Tibial artery (tissue), 4 donors: Measurements from ENCODE around the gene SNX10.
A peak's percentile ranks its signal among the peaks of the same experiment; 100 is the strongest.

Source experiments
- DNase-seq, 2 donors: peaks; one replicate each; pipeline ENCODE4 v3.0.0-alpha.2; 2019
- H3K27ac ChIP-seq, 2 donors: fragments of 200-600 bp; sonication (generic) in 1 of 2; 1 replicate in 1 of 2; 2 replicates in 1 of 2; pipeline ENCODE4 v1.5.1; 2018 to 2019; ENCODE audit warnings: mild to moderate bottlenecking in 1 of 2
- H3K27me3 ChIP-seq, 2 donors: fragments of 200-600 bp; sonication (generic) in 1 of 2; one replicate each; pipeline versions ENCODE4 v1.5.1 to v1.6.0; 2016 to 2019
- H3K36me3 ChIP-seq, 3 donors: fragments of 200-600 bp; sonication (generic) in 2 of 3; one replicate each; pipeline ENCODE4 v1.5.1; 2016 to 2019; ENCODE audit warnings: mild to moderate bottlenecking in 2 of 3
- H3K4me1 ChIP-seq, 4 donors: fragments of 200-600 bp; sonication (generic) in 2 of 4; 1 replicate in 3 of 4; 2 replicates in 1 of 4; pipeline ENCODE4 v1.5.1; 2016 to 2019
- H3K4me3 ChIP-seq, 2 donors: fragments of 200-600 bp; sonication (generic) in 1 of 2; 1 replicate in 1 of 2; 2 replicates in 1 of 2; pipeline ENCODE4 v1.5.1; 2018 to 2019; ENCODE audit warnings: mild to moderate bottlenecking in 2 of 2
- H3K9me3 ChIP-seq, 3 donors: fragments of 200-600 bp; sonication (generic) in 1 of 3; one replicate each; pipeline ENCODE4 v1.5.1; 2016 to 2019
- intact Hi-C: fragments of 100-400 bp; cut with DNase I; formaldehyde crosslinking; loops from one replicate; pipeline ENCODE4 v1.15.0; 2023; ENCODE audit warnings: low total_unique reads
- TF ChIP-seq, protein P1 (sequence below), 2 experiments: fragments of 200-600 bp in 1 of 2; fragments of 450-650 bp in 1 of 2; IDR thresholded peaks; one replicate each; pipeline ENCODE4 v1.5.1; 2017 to 2019; ENCODE audit warnings: antibody characterized with exemption in 2 of 2, mild to moderate bottlenecking in 1 of 2, moderate library complexity in 1 of 2

The SNX10 gene

DNA sequence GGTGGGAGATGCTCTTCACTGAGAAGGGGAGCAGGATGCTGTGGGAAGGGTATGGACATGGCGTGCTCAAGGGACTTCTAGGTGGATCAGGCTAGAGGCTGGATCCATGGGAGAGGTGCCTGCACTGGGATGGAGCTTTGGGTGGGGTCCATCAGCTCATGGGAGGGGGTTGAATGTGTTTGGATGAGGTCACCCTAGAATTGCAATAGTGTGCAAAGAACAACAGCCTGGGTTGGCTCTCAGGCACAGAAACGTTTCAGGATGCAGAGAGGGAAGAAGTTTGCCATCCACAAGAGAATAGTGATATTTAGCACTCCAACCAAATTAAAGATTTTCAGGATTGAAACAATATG, 66.1 kb downstream of the SNX10 start:
- Histone ChIP-seq H3K27me3 (no peaks in the 10 kb centered on the region), H3K27ac (no peak overlapping the region), H3K4me1 (no peaks in the 10 kb centered on the region), H3K4me3 (no peak overlapping the region), H3K9me3 (no peaks in the 10 kb centered on the region), H3K36me3 (no peaks in the 10 kb centered on the region)
- intact Hi-C loops, result no loop called here
- TF ChIP-seq, protein P1, sequence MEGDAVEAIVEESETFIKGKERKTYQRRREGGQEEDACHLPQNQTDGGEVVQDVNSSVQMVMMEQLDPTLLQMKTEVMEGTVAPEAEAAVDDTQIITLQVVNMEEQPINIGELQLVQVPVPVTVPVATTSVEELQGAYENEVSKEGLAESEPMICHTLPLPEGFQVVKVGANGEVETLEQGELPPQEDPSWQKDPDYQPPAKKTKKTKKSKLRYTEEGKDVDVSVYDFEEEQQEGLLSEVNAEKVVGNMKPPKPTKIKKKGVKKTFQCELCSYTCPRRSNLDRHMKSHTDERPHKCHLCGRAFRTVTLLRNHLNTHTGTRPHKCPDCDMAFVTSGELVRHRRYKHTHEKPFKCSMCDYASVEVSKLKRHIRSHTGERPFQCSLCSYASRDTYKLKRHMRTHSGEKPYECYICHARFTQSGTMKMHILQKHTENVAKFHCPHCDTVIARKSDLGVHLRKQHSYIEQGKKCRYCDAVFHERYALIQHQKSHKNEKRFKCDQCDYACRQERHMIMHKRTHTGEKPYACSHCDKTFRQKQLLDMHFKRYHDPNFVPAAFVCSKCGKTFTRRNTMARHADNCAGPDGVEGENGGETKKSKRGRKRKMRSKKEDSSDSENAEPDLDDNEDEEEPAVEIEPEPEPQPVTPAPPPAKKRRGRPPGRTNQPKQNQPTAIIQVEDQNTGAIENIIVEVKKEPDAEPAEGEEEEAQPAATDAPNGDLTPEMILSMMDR (IDR thresholded peaks at IDR 0.05), result no peak
- no peak for DNase-seq

DNA sequence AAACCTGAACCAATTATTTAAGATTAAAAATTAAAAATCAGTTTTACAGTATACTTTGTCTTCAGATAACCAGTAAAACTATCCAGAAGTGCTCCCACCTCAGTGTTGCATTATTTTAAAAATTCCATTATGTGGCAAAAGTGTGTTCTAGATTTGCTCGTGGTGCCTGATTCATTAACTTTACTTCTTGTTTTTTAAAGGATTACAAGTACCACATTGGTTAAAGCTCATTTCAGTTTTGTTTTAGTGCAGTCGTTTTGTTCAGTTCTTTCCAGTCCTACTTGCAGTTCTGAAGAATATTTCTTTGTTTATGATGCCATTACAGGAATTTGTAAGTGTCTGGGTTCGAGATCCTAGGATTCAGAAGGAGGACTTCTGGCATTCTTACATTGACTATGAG, 69.0 kb downstream of the SNX10 start:
- H3K27me3 ChIP-seq, result peaks cover 0 to 12% of the 10 kb centered on the region in 2 donors
- H3K9me3 ChIP-seq, result no peaks in the 10 kb centered on the region
- no peaks in the 10 kb centered on the region for H3K4me1 ChIP-seq
- TF ChIP-seq, protein P1 (IDR thresholded peaks at IDR 0.05), result no peak
- no peak for DNase-seq
- H3K4me3 ChIP-seq, result no peak overlapping the region
- H3K27ac ChIP-seq, result no peak overlapping the region
- intact Hi-C loops, result loop anchor here (5.0 to 10.0 kb wide), 3 partner anchors 268 to 468 kb away; no protein-coding TSS in a partner anchor
- H3K36me3 ChIP-seq, result no peaks in the 10 kb centered on the region

DNA sequence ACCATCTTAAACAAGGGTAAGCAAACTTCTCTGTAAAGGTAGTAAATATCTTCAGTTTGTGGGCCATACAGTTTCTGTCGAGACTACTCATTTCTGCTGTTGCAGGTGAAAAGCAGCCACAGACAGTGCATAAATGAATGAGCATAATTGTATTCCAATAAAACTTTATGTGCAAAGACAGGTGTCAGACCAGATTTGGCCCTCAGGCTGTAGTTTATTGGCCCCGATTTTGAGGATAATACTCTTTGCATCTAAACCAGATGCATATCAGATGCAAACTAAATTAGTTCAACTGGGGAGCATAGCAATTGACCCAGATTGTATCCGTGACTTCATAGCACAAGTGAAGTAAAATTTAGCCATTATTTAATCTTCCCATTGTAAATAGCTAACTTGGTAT, 70.0 kb downstream of the SNX10 start:
- intact Hi-C loops, result loop anchor here (5.0 to 10.0 kb wide), 3 partner anchors 269 to 469 kb away; no protein-coding TSS in a partner anchor

DNA sequence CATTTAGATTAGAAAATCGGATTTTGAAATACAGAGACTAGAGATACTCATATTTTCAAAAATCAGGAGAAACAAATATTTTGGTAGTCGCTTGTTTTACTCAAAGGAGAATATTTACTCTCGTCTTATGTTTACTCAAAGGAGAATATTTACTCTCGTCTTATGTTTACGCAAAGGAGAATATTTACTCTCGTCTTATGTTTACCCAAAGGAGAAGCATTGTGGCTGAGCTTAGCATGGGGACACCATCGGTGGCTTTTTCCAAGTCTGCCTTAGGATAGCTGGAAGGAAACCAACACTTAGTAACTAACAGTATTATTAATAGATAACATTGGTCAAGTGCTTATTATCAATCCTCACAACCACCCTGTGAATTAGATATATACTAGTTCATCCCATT, 71.8 kb downstream of the SNX10 start:
- peaks cover 0 to 39% of the 10 kb centered on the region in 2 donors for H3K27me3 ChIP-seq
- H3K27ac ChIP-seq, result no peak overlapping the region
- DNase-seq, result no peak
- no peaks in the 10 kb centered on the region for H3K4me1 ChIP-seq
- H3K4me3 ChIP-seq, result no peak overlapping the region
- H3K36me3 ChIP-seq, result no peaks in the 10 kb centered on the region
- intact Hi-C loops, result loop anchor here (5.0 to 10.0 kb wide), 3 partner anchors 271 to 471 kb away; no protein-coding TSS in a partner anchor
- H3K9me3 ChIP-seq, result no peaks in the 10 kb centered on the region
- TF ChIP-seq, protein P1 (IDR thresholded peaks at IDR 0.05), result no peak

More for the DNA sequence above, 70.0 kb downstream of the SNX10 start:
- Histone ChIP-seq H3K9me3 (no peaks in the 10 kb centered on the region), H3K4me3 (no peak overlapping the region), H3K36me3 (no peaks in the 10 kb centered on the region), H3K27ac (no peak overlapping the region), H3K27me3 (peaks cover 0 to 22% of the 10 kb centered on the region in 2 donors), H3K4me1 (no peaks in the 10 kb centered on the region)
- no peak for DNase-seq
- TF ChIP-seq, protein P1 (IDR thresholded peaks at IDR 0.05), result no peak

DNA sequence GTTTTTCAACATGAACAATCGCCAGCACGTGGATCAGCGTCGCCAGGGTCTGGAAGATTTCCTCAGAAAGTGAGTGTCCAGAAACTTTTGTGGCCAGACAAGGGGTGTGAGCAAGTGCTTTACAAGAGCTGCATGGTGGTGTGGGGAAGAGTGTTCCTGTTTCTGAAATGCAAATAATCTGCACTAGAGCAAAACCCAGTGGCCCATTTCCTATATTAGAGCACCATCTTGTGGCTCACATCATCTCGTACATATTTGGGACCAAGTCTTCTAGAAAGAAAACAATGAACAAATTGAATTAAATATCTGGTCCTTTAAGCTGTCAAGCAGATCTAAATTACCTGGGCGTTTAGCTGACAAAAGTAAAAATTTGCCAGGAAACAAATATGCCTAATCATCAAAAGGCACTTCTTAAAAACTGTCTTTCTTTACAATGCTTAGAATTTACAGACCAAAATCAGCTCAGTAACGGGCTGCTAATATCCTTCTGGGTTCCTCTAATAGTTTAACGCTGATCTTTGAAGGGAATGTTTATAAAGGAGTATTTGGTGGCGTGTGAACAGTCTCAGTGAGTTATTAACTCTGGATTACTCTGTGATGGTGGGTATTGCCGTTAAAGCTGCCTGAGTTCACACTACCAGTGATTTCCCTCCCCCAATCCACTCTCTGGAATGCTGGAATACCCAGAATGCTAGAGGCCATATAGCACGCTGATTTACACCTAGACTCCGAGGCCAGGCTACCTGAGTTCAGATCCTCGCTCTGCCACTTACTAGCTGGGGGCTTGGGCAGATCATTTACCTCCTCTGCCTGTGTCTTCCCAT, 73.6 kb downstream of the SNX10 start:
- H3K27ac ChIP-seq, result no peak overlapping the region
- intact Hi-C loops, result loop anchor here (5.0 to 10.0 kb wide), 3 partner anchors 168 to 302 kb away; no protein-coding TSS in a partner anchor
- peaks cover 0 to 57% of the 10 kb centered on the region in 2 donors for H3K27me3 ChIP-seq
- H3K4me3 ChIP-seq, result no peak overlapping the region
- no peak for DNase-seq
- H3K4me1 ChIP-seq, result no peaks in the 10 kb centered on the region
- H3K36me3 ChIP-seq, result no peaks in the 10 kb centered on the region
- TF ChIP-seq, protein P1 (IDR thresholded peaks at IDR 0.05), result peak; percentile 65 to 78
- H3K9me3 ChIP-seq, result no peaks in the 10 kb centered on the region
